OCI-LY7 (cell line): ENCODE results near the gene ZNF593OS. TPM values are rescaled to one million over a fixed set of nuclear protein-coding genes. Genes with fewer than 3 reads are reported as not detected.

Source experiments
- BruUV-seq: library from RNA; stranded (reverse); fragments of 400-500 nt; replicated peaks from 2 replicates; lab custom pipeline; 2021; lab: Mats Ljungman, UMichigan
- CTCF ChIA-PET: fragments of 300-600 bp; sonication (Branson Sonifier 250); formaldehyde crosslinking; loops from one replicate; lab custom pipeline; 2022; ENCODE audit warnings: antibody characterized with exemption; ENCODE audit not compliant: unreplicated experiment; lab: Charles Lee
- POLR2A ChIA-PET: fragments of 300-600 bp; sonication (Branson Sonifier 250); formaldehyde crosslinking; loops from one replicate; lab custom pipeline; 2022; ENCODE audit warnings: antibody characterized with exemption; lab: Charles Lee
- DNase-seq: peaks from one replicate; pipeline ENCODE4 v3.0.0-alpha.2; 2015; ENCODE audit warnings: low spot score
- H2AFZ ChIP-seq: fragments of 200-600 bp; sonication (generic), shearing (Covaris generic); 2 replicates; pipeline ENCODE4 v1.6.1; 2014; ENCODE audit warnings: mild to moderate bottlenecking, antibody characterized with exemption, low read length, moderate library complexity
- H3K27ac ChIP-seq: fragments of 200-600 bp; sonication (generic); 2 replicates; pipeline ENCODE4 v1.5.1; 2014; ENCODE audit warnings: mixed run types, low read depth, mild to moderate bottlenecking, moderate library complexity, low read length, inconsistent platforms; ENCODE audit not compliant: poor library complexity, severe bottlenecking
- H3K36me3 ChIP-seq: fragments of 200-600 bp; sonication (generic); 2 replicates; pipeline ENCODE4 v1.6.1; 2014; ENCODE audit warnings: mild to moderate bottlenecking, antibody characterized with exemption, low read length, moderate library complexity, mixed read lengths; ENCODE audit not compliant: insufficient read depth
- H3K4me1 ChIP-seq: fragments of 200-600 bp; sonication (generic); 2 replicates; pipeline ENCODE4 v1.5.1; 2014; ENCODE audit warnings: mild to moderate bottlenecking, low read length; ENCODE audit not compliant: insufficient read depth, poor library complexity, severe bottlenecking
- H3K4me2 ChIP-seq: fragments of 200-600 bp; sonication (generic); 2 replicates; pipeline ENCODE4 v1.6.1; 2014; ENCODE audit warnings: mild to moderate bottlenecking, low read length
- H3K4me3 ChIP-seq: fragments of 200-600 bp; sonication (generic); 2 replicates; pipeline ENCODE4 v1.5.1; 2014; ENCODE audit warnings: mild to moderate bottlenecking, low read depth, low read length; ENCODE audit not compliant: poor library complexity, severe bottlenecking
- H3K79me2 ChIP-seq: fragments of 200-600 bp; sonication (generic); 2 replicates; pipeline ENCODE4 v1.6.1; 2016; ENCODE audit warnings: low read depth, mild to moderate bottlenecking, low read length, moderate library complexity, mixed read lengths; ENCODE audit not compliant: insufficient read depth
- H3K9me2 ChIP-seq: fragments of 200-600 bp; sonication (generic); 2 replicates; pipeline ENCODE4 v1.6.1; 2016; ENCODE audit warnings: mild to moderate bottlenecking, low read length, mixed read lengths; ENCODE audit not compliant: insufficient read depth
- H3K9me3 ChIP-seq: fragments of 200-600 bp; sonication (generic); 2 replicates; pipeline ENCODE4 v1.6.1; 2014; ENCODE audit warnings: mild to moderate bottlenecking, mixed run types, low read length, mixed read lengths
- H4K20me1 ChIP-seq: fragments of 200-600 bp; sonication (generic); 2 replicates; pipeline ENCODE4 v1.6.1; 2014; ENCODE audit warnings: mild to moderate bottlenecking, antibody characterized with exemption, low read length, moderate library complexity, mixed read lengths; ENCODE audit not compliant: insufficient read depth
- CTCF ChIP-seq: fragments of 200-600 bp; sonication (generic); conservative IDR thresholded peaks from 2 replicates; pipeline ENCODE4 v1.5.1; 2014; ENCODE audit warnings: mild to moderate bottlenecking, antibody characterized with exemption, low read length, moderate library complexity, mixed read lengths
- EZH2phosphoT487 ChIP-seq: fragments of 200-600 bp; sonication (generic); IDR thresholded peaks from 2 replicates; pipeline ENCODE4 v1.6.1; 2018; ENCODE audit warnings: low read depth, borderline replicate concordance, mild to moderate bottlenecking, mixed run types, antibody characterized with exemption, low read length, moderate library complexity, mixed read lengths
- intact Hi-C: fragments of 100-400 bp; cut with micrococcal nuclease; formaldehyde crosslinking; loops from one replicate; pipeline ENCODE4 v1.10.0; 2022; ENCODE audit not compliant: unreplicated experiment
- total RNA-seq, 2 experiments: library from RNA; depleted of rRNA in 1 of 2; stranded (reverse); fragments of >200 nt in 1 of 2; shearing (Covaris generic) in 1 of 2; gene quantifications; 2 replicates each; pipeline ENCODE4 v1.2.3, GENCODE V29; 2014 to 2022

ZNF593OS gene
- total RNA-seq, 2 experiments from 2014 or later, result not detected

GRCh38 chr1:26145960-26146294 lies 25.7 kb downstream of the ZNF593OS start:
- Histone ChIP-seq H3K4me3 (no peak overlapping the region), H3K9me3 (no peaks in the 10 kb centered on the region), H3K27ac (no peak overlapping the region), H4K20me1 (no peaks in the 10 kb centered on the region; the same call in 1 of the 2 replicates), H3K4me1 (no peaks in the 10 kb centered on the region), H2AFZ (no peak overlapping the region), H3K79me2 (no peaks in the 10 kb centered on the region), H3K36me3 (no peaks in the 10 kb centered on the region), H3K9me2 (no peaks in the 10 kb centered on the region), H3K4me2 (no peak overlapping the region)
- BruUV-seq, result no TSS peak
- CTCF ChIA-PET, result interaction anchor here (1.4 kb wide), 2 partner anchors 19 to 39 kb away, joined by 3 to 5 read pairs; no protein-coding TSS in a partner anchor
- no peak for DNase-seq
- intact Hi-C loops, result loop anchor here (1.0 kb wide), 2 partner anchors 41 to 110 kb away; no protein-coding TSS in a partner anchor
- POLR2A ChIA-PET, result interaction anchor here (1.1 kb wide), 1 partner anchor 22 kb away, joined by 3 read pairs; no protein-coding TSS in a partner anchor
- TF ChIP-seq CTCF, result no peak

- Histone ChIP-seq H3K4me1 (no peaks in the 10 kb centered on the region), H3K36me3 (no peaks in the 10 kb centered on the region), H3K79me2 (no peaks in the 10 kb centered on the region), H3K4me2 (peak overlapping the region; percentile 10; the same call in 1 of the 2 replicates), H3K9me3 (no peaks in the 10 kb centered on the region), H3K4me3 (no peak overlapping the region), H3K27ac (no peak overlapping the region), H2AFZ (no peak overlapping the region), H3K9me2 (no peaks in the 10 kb centered on the region), H4K20me1 (no peaks in the 10 kb centered on the region; the same call in 1 of the 2 replicates)
- CTCF ChIA-PET, result interaction anchor here (0.5 to 1.4 kb wide), 4 partner anchors 18 to 264 kb away, joined by 3 to 5 read pairs (median 4); no protein-coding TSS in a partner anchor
- POLR2A ChIA-PET, result interaction anchor here (1.1 kb wide), 3 partner anchors 22 to 38 kb away, joined by 3 to 10 read pairs (median 3); no protein-coding TSS in a partner anchor
- peak; percentile 83 for DNase-seq
- peak; percentile 86 for TF ChIP-seq CTCF
- TF ChIP-seq EZH2phosphoT487, result no peak
- BruUV-seq, result no TSS peak
- intact Hi-C loops, result loop anchor here (1.0 kb wide), 2 partner anchors 40 to 109 kb away; no protein-coding TSS in a partner anchor
Observed at GRCh38 chr1:26145041-26145959, 26.3 kb downstream of the ZNF593OS start.
